ENCODE measurements around the gene MCTP1. TPM values are rescaled to one million over a fixed set of nuclear protein-coding genes. Genes with fewer than 3 reads are reported as not detected.

Gene MCTP1
- total and polyA plus RNA-seq, 2 of the 8 experiments (the other 6 are each of a cell fraction or from before 2014, with no cell fraction given) = 0.56 to 3.4 TPM

DNA sequence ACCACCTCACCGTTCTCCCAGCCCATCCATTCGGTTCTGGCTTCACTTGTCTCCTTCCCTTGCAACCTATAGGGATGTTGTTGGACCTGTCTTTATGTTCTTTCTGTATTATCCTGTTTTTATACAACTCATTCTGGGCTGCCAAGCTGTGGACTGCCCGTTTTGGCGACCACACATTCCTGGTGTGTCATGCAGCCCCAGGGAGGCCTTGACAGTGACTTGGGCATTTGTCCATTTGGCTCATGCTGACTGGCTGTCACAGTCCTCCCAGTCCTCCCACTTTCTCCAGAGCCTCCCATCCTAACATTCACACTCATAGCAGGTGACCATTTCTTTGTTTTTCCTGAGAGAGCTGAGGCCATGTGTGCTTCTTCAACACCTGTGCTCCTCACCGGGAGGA is 530.1 kb downstream of the MCTP1 start:
- no peaks in the 10 kb centered on the region for H4K20me1 ChIP-seq (replicated peaks in 1 of 2; ENCODE audit: control insufficient read depth in 1 of 2, insufficient read depth in 2 of 2, low read length in 2 of 2)
- H3K27me3 ChIP-seq (replicated peaks in 1 of 4; ENCODE audit: control insufficient read depth in 3 of 4, extremely low read depth in 1 of 4, insufficient read depth in 3 of 4, low read length in 3 of 4) = no peaks in the 10 kb centered on the region
- H2BK120ac ChIP-seq (replicated peaks; ENCODE audit: low read depth, low read length) = no peak overlapping the region
- H3K18ac ChIP-seq (ENCODE audit: extremely low read depth, low read length) = no peak overlapping the region
- no peaks in the 10 kb centered on the region for H3K79me1 ChIP-seq (ENCODE audit: low read depth, low read length)
- H3K4me3 ChIP-seq (ENCODE audit: extremely low read depth in 1 of 4, insufficient read depth in 2 of 4, low read depth in 3 of 4, low read length in 4 of 4) = no peak overlapping the region
- peaks cover 0 to 3% (median 0%) of the 10 kb centered on the region in 4 experiments; a peak in 1 of 7 replicates for H3K4me1 ChIP-seq (replicated peaks in 1 of 4; ENCODE audit: control insufficient read depth in 3 of 4, insufficient read depth in 4 of 4, low read length in 3 of 4)
- H3K23me2 ChIP-seq (ENCODE audit: low read depth, low read length) = no peaks in the 10 kb centered on the region
- no peaks in the 10 kb centered on the region for H3K79me2 ChIP-seq (ENCODE audit: control insufficient read depth in 1 of 2, insufficient read depth in 2 of 2, low read length in 2 of 2)
- ChIA-PET POLR2A (ENCODE audit: partially characterized antibody) (no interaction called here), CTCF (ENCODE audit: partially characterized antibody) (interaction anchor here (1.0 to 4.4 kb wide), 2 partner anchors 17 to 364 kb away, joined by 3 to 17 read pairs; no protein-coding TSS in a partner anchor)
- H4K91ac ChIP-seq (replicated peaks; ENCODE audit: insufficient read length, low read length) = no peak overlapping the region
- H3K14ac ChIP-seq (ENCODE audit: insufficient read length) = no peak overlapping the region
- no peaks in the 10 kb centered on the region for H3K9me3 ChIP-seq (ENCODE audit: insufficient read depth in 2 of 2, low read depth in 1 of 2, low read length in 1 of 2)
- no peak for FAIRE-seq
- H2BK15ac ChIP-seq (ENCODE audit: low read length) = no peak overlapping the region
- no peaks in the 10 kb centered on the region for H3K36me3 ChIP-seq (ENCODE audit: control insufficient read depth in 2 of 4, insufficient read depth in 4 of 4, low read length in 3 of 4)
- H2AFZ ChIP-seq (ENCODE audit: low read length) = no peak overlapping the region
- no peak for TF ChIP-seq ASH2L (IDR thresholded peaks at IDR 0.05; ENCODE audit: low read length)
- no peak for TF ChIP-seq SIX5 (IDR thresholded peaks at IDR 0.05; ENCODE audit: low read depth, low read length)
- no peak for TF ChIP-seq SP2 (IDR thresholded peaks at IDR 0.05; ENCODE audit: low read length)
- TF ChIP-seq TEAD4 (IDR thresholded peaks at IDR 0.05; ENCODE audit: low read depth, low read length) = no peak
- TF ChIP-seq KDM5A (IDR thresholded peaks at IDR 0.05; ENCODE audit: low read length) = no peak
- TF ChIP-seq RAD21 (IDR thresholded peaks at IDR 0.05 in 1 of 2, conservative IDR thresholded peaks at IDR 0.05 in 1 of 2; ENCODE audit: low read depth in 2 of 2, low read length in 2 of 2) = no peak
- no peak for TF ChIP-seq EZH2 (IDR thresholded peaks at IDR 0.05; ENCODE audit: low read depth, low read length, severe bottlenecking)
- no peak for TF ChIP-seq EP300 (IDR thresholded peaks at IDR 0.05; ENCODE audit: borderline replicate concordance in 1 of 2, low read depth in 2 of 2, low read length in 2 of 2)
- TF ChIP-seq RBBP5 (IDR thresholded peaks at IDR 0.05; ENCODE audit: borderline replicate concordance, low read depth, low read length) = no peak
- no peak overlapping the region for H2BK5ac ChIP-seq (ENCODE audit: low read depth, low read length)
- WGBS, 2 experiments (ENCODE audit: extremely low coverage in 1 of 2, insufficient coverage in 1 of 2, insufficient read length in 1 of 2, insufficient replicate concordance in 2 of 2, low coverage in 1 of 2, low lambda C conversion rate in 2 of 2, missing lambda C conversion rate in 1 of 2) = 75% methylated on average over 5 of the region's 5 CpGs; no CpG with 5 or more reads in 1 of the 2 experiments
- H3K56ac ChIP-seq (replicated peaks; ENCODE audit: insufficient read length, low read depth, low read length) = no peak overlapping the region
- H3K27ac ChIP-seq (ENCODE audit: low read depth, low read length) = no peak overlapping the region
- H2BK20ac ChIP-seq (ENCODE audit: low read length) = no peak overlapping the region
- H4K8ac ChIP-seq (ENCODE audit: extremely low read depth, insufficient read depth, low read length) = no peak overlapping the region
- no peak overlapping the region for H2BK12ac ChIP-seq (ENCODE audit: low read depth, low read length)
- no peak overlapping the region for H3K4ac ChIP-seq (replicated peaks; ENCODE audit: insufficient read length, low read depth, low read length)
- no peak for DNase-seq (ENCODE audit: low read depth in 1 of 2, low spot score in 2 of 2)
- H3K4me2 ChIP-seq (ENCODE audit: insufficient read depth in 1 of 2, low read depth in 2 of 2, low read length in 2 of 2) = no peak overlapping the region
- no peak overlapping the region for H3K23ac ChIP-seq (ENCODE audit: insufficient read length)
- H3K9ac ChIP-seq (replicated peaks in 1 of 4; ENCODE audit: extremely low read depth in 1 of 4, low read depth in 3 of 4, low read length in 3 of 4) = no peak overlapping the region
- no peak overlapping the region for H4K5ac ChIP-seq (ENCODE audit: insufficient read length, low read depth, low read length)
- no peak overlapping the region for H2AK5ac ChIP-seq (ENCODE audit: low read depth, low read length)

All from H1 (cell line).